ENCODE results near the gene RFPL3. TPM values are rescaled to one million over a fixed set of nuclear protein-coding genes. Genes with fewer than 3 reads are reported as not detected.
"Not testable (repeated sequence)": the region's sequence is repeated elsewhere in the genome, so short reads cannot be mapped to it uniquely, and the experiment has no call there.

RFPL3 gene
- total RNA-seq, 4 donors from 2014 or later: not detected

GRCh38 chr22:32354360-32355351, 3.0 kb upstream of the RFPL3 start:
- no peaks in the 10 kb centered on the region for H3K36me3 ChIP-seq
- no peak overlapping the region for H3K27ac ChIP-seq
- H3K9me3 ChIP-seq: no peaks in the 10 kb centered on the region
- no peaks in the 10 kb centered on the region for H3K4me1 ChIP-seq
- TF ChIP-seq CTCF (IDR thresholded peaks at IDR 0.05) (no peak), EP300 (IDR thresholded peaks at IDR 0.05) (no peak), POLR2A (IDR thresholded peaks at IDR 0.05) (no peak)
- H3K27me3 ChIP-seq: no peaks in the 10 kb centered on the region
- 80 to 82% methylated on average over 29 of the region's 30 CpGs for WGBS, 2 donors
- DNase-seq (ENCODE audit: low spot score in 2 of 2): no peak
- H3K4me3 ChIP-seq: peak overlapping the region in 1 of 4 donors; percentile 11

GRCh38 chr22:32355760-32356159, 1.9 kb upstream of the RFPL3 start:
- DNase-seq (ENCODE audit: low spot score in 2 of 2): no peak
- H3K4me3 ChIP-seq: no peak overlapping the region
- H3K27me3 ChIP-seq: no peaks in the 10 kb centered on the region
- no peaks in the 10 kb centered on the region for H3K9me3 ChIP-seq
- H3K36me3 ChIP-seq: no peaks in the 10 kb centered on the region
- TF ChIP-seq EP300 (IDR thresholded peaks at IDR 0.05): no peak
- no peak for TF ChIP-seq POLR2A (IDR thresholded peaks at IDR 0.05)
- TF ChIP-seq CTCF (IDR thresholded peaks at IDR 0.05): no peak
- no peaks in the 10 kb centered on the region for H3K4me1 ChIP-seq
- 80 to 83% methylated on average over 3 of the region's 3 CpGs for WGBS, 2 donors
- H3K27ac ChIP-seq: no peak overlapping the region

GRCh38 chr22:32360096-32360495, 2.4 kb downstream of the RFPL3 start:
- H3K27me3 ChIP-seq; H3K27ac ChIP-seq; H3K36me3 ChIP-seq; H3K4me1 ChIP-seq; H3K9me3 ChIP-seq; H3K4me3 ChIP-seq; DNase-seq (ENCODE audit: low spot score in 2 of 2): not testable (repeated sequence)
- 84 to 88% methylated on average over 11 of the region's 11 CpGs for WGBS, 2 donors

GRCh38 chr22:32361257-32361656, 3.6 kb downstream of the RFPL3 start:
- WGBS, 2 donors: 83% methylated on average over 2 of the region's 2 CpGs
- no peak overlapping the region for H3K27ac ChIP-seq
- H3K9me3 ChIP-seq: no peaks in the 10 kb centered on the region
- TF ChIP-seq EP300 (IDR thresholded peaks at IDR 0.05): no peak
- no peak for TF ChIP-seq CTCF (IDR thresholded peaks at IDR 0.05)
- no peak for TF ChIP-seq POLR2A (IDR thresholded peaks at IDR 0.05)
- no peaks in the 10 kb centered on the region for H3K36me3 ChIP-seq
- H3K4me3 ChIP-seq: no peak overlapping the region
- H3K27me3 ChIP-seq: no peaks in the 10 kb centered on the region
- DNase-seq (ENCODE audit: low spot score in 2 of 2): no peak
- no peaks in the 10 kb centered on the region for H3K4me1 ChIP-seq

GRCh38 chr22:32364210-32364609, 6.5 kb downstream of the RFPL3 start:
- H3K4me3 ChIP-seq: no peak overlapping the region
- H3K9me3 ChIP-seq: no peaks in the 10 kb centered on the region
- no peaks in the 10 kb centered on the region for H3K27me3 ChIP-seq
- no peak overlapping the region for H3K27ac ChIP-seq
- 90 to 94% methylated on average over 5 of the region's 5 CpGs for WGBS, 2 donors
- no peak for TF ChIP-seq CTCF (IDR thresholded peaks at IDR 0.05)
- no peak for TF ChIP-seq EP300 (IDR thresholded peaks at IDR 0.05)
- TF ChIP-seq POLR2A (IDR thresholded peaks at IDR 0.05): no peak
- H3K36me3 ChIP-seq: no peaks in the 10 kb centered on the region
- no peak for DNase-seq (ENCODE audit: low spot score in 2 of 2)
- no peaks in the 10 kb centered on the region for H3K4me1 ChIP-seq

Measured in tibial nerve (tissue), 4 donors.